Spleen (tissue), 11 donors: ENCODE data around the gene ELAVL3. TPM values are rescaled to one million over a fixed set of nuclear protein-coding genes. Genes with fewer than 3 reads are reported as not detected.
A peak's percentile ranks its signal among the peaks of the same experiment; 100 is the strongest.
"Not testable (repeated sequence)": the region's sequence is repeated elsewhere in the genome, so short reads cannot be mapped to it uniquely, and the experiment has no call there.

Source experiments
- DNase-seq: peaks from one replicate; pipeline ENCODE4 v3.0.0-alpha.2; 2020
- H3K27ac ChIP-seq, 8 donors: fragments of 200-600 bp; sonication (generic) in 7 of 8; 1 replicate in 4 of 8; 2 replicates in 4 of 8; pipeline versions ENCODE4 v1.5.0 to v1.8.0; 2016 to 2021; ENCODE audit warnings: inconsistent platforms in 4 of 8, mild to moderate bottlenecking in 4 of 8, moderate library complexity in 1 of 8
- H3K27me3 ChIP-seq, 7 donors: fragments of 200-600 bp; sonication (generic) in 6 of 7; replicated peaks in 1 of 7; 1 replicate in 4 of 7; 2 replicates in 3 of 7; pipeline versions ENCODE4 v1.5.0 to v1.8.0; 2016 to 2021; ENCODE audit warnings: inconsistent platforms in 3 of 7, mild to moderate bottlenecking in 1 of 7
- H3K36me3 ChIP-seq, 6 donors: fragments of 200-600 bp; sonication (generic) in 5 of 6; 1 replicate in 4 of 6; 2 replicates in 2 of 6; pipeline versions ENCODE4 v1.5.0 to v1.8.0; 2016 to 2021; ENCODE audit warnings: inconsistent platforms in 2 of 6
- H3K4me1 ChIP-seq, 6 donors: fragments of 200-600 bp; sonication (generic) in 5 of 6; 1 replicate in 3 of 6; 2 replicates in 3 of 6; pipeline versions ENCODE4 v1.5.0 to v1.8.0; 2016 to 2021; ENCODE audit warnings: inconsistent platforms in 3 of 6
- H3K4me3 ChIP-seq, 8 donors: fragments of 200-600 bp; sonication (generic) in 7 of 8; 1 replicate in 4 of 8; 2 replicates in 4 of 8; pipeline versions ENCODE4 v1.5.0 to v1.8.0; 2016 to 2021; ENCODE audit warnings: inconsistent platforms in 4 of 8, mild to moderate bottlenecking in 4 of 8, moderate library complexity in 2 of 8
- H3K9me3 ChIP-seq, 8 donors: fragments of 200-600 bp; sonication (generic) in 7 of 8; 1 replicate in 4 of 8; 2 replicates in 4 of 8; pipeline versions ENCODE4 v1.5.0 to v1.8.0; 2016 to 2021; ENCODE audit warnings: inconsistent platforms in 4 of 8
- CTCF ChIP-seq, 11 experiments: fragments of 200-600 bp in 7 of 11; fragments of 450-650 bp in 4 of 11; sonication (generic) in 4 of 11; IDR thresholded peaks in 8 of 11; conservative IDR thresholded peaks in 3 of 11; 1 replicate in 7 of 11; 2 replicates in 4 of 11; pipeline versions ENCODE4 v1.4.0 to v1.8.0; 2016 to 2021; ENCODE audit warnings: antibody characterized with exemption in 11 of 11, inconsistent platforms in 4 of 11, mild to moderate bottlenecking in 1 of 11
- POLR2A ChIP-seq, 3 donors: fragments of 450-650 bp; IDR thresholded peaks; one replicate each; pipeline ENCODE4 v1.5.1; 2017; ENCODE audit warnings: antibody characterized with exemption in 3 of 3, mild to moderate bottlenecking in 1 of 3
- POLR2AphosphoS5 ChIP-seq, 3 donors: sonication (generic); formaldehyde crosslinking; IDR thresholded peaks; one replicate each; pipeline ENCODE4 v1.5.1; 2017; ENCODE audit warnings: antibody characterized with exemption in 3 of 3
- WGBS, 5 donors: extraction: QIAGEN DNeasy Blood & Tissue Kit in 3 of 5; methylation state at CpG; one replicate each; pipeline versions ENCODE4 v1.1.5 to v1.1.7; 2013 to 2018; 5-methylcytosine and 5-hydroxymethylcytosine counted together
- intact Hi-C: fragments of 100-400 bp; cut with DNase I; formaldehyde crosslinking; loops from one replicate; pipeline ENCODE4 v1.15.0; 2023; ENCODE audit warnings: low total_unique reads
- polyA plus RNA-seq, 3 donors: library from polyadenylated mRNA; stranded (reverse); fragments of 200-250 nt; gene quantifications; one replicate each; pipeline ENCODE4 v1.2.1, GENCODE V29; 2013
- total RNA-seq, 7 donors: library from RNA; depleted of rRNA in 3 of 7; stranded (reverse); fragments of >200 nt in 3 of 7; fragmentation: NEBNext Ultra II Directional in 4 of 7; extraction: Animal tissue kit (Norgen Biotek cat#: 25700) in 4 of 7; gene quantifications; one replicate each; pipeline versions ENCODE4 v1.1.0 to v1.2.1, GENCODE V29; 2016 to 2021
- donor health status: healthy with polysubstance abuse.
- donor health status: DM: no; HTN: no; CAD: no; lungs with moderate emphysema.
- donor health status: DM: no; HTN: no; CAD: no.
- donor health status: Bipolar disorder and iron deficiency.
- donor health status: healthy.
- donor health status: DM: no; HTN: no; CAD: no.
- donor health status: DM: yes; HTN: yes; CAD: no.

ELAVL3 gene
- total and polyA plus RNA-seq, 10 donors = 0.02 TPM; not detected in 9

- peaks cover 0 to 18% (median 5%) of the 10 kb centered on the region in 6 donors for H3K36me3 ChIP-seq
- intact Hi-C loops = no loop called here
- H3K9me3 ChIP-seq = no peaks in the 10 kb centered on the region
- 17 to 47% (median 24%) methylated on average over 31 to 62 of the region's 62 CpGs for WGBS, 5 donors
- no peak for DNase-seq
- peaks cover 11 to 65% (median 45%) of the 10 kb centered on the region in 7 donors for H3K27me3 ChIP-seq
- H3K4me1 ChIP-seq = peaks cover 14 to 51% (median 44%) of the 10 kb centered on the region in 6 donors
- H3K4me3 ChIP-seq = peak overlapping the region in 4 of 8 donors; percentile 2 to 45 (median 14)
- no peak overlapping the region for H3K27ac ChIP-seq
- TF ChIP-seq CTCF (IDR thresholded peaks at IDR 0.05 in 8 of 11, conservative IDR thresholded peaks at IDR 0.05 in 3 of 11) = no peak
Measured at GRCh38 chr19:11479090-11479897, 1.6 kb downstream of the ELAVL3 start.

GRCh38 chr19:11478167-11479089 lies 2.4 kb downstream of the ELAVL3 start:
- WGBS, 5 donors = 46 to 58% (median 55%) methylated on average over 18 to 19 of the region's 19 CpGs
- no peaks in the 10 kb centered on the region for H3K9me3 ChIP-seq
- TF ChIP-seq POLR2AphosphoS5 (IDR thresholded peaks at IDR 0.05) (no peak), CTCF (IDR thresholded peaks at IDR 0.05 in 8 of 11, conservative IDR thresholded peaks at IDR 0.05 in 3 of 11) (no peak), POLR2A (IDR thresholded peaks at IDR 0.05) (no peak)
- intact Hi-C loops = no loop called here
- H3K4me1 ChIP-seq = peaks cover 14 to 50% (median 44%) of the 10 kb centered on the region in 6 donors
- DNase-seq = no peak
- H3K4me3 ChIP-seq = no peak overlapping the region
- no peak overlapping the region for H3K27ac ChIP-seq
- peaks cover 11 to 59% (median 45%) of the 10 kb centered on the region in 7 donors for H3K27me3 ChIP-seq
- H3K36me3 ChIP-seq = peaks cover 0 to 9% (median 0%) of the 10 kb centered on the region in 6 donors

GRCh38 chr19:11475861-11476260 lies 5.0 kb downstream of the ELAVL3 start:
- Histone ChIP-seq H3K4me1 (peaks cover 0 to 26% (median 21%) of the 10 kb centered on the region in 6 donors), H3K36me3 (peaks cover 0 to 5% (median 0%) of the 10 kb centered on the region in 6 donors), H3K27ac (no peak overlapping the region), H3K4me3 (no peak overlapping the region), H3K27me3 (peaks cover 4 to 43% (median 19%) of the 10 kb centered on the region in 7 donors), H3K9me3 (no peaks in the 10 kb centered on the region)
- intact Hi-C loops = no loop called here
- no peak for DNase-seq
- 77 to 89% (median 85%) methylated on average over 8 of the region's 8 CpGs for WGBS, 5 donors
- TF ChIP-seq POLR2A (IDR thresholded peaks at IDR 0.05) (no peak), POLR2AphosphoS5 (IDR thresholded peaks at IDR 0.05) (no peak), CTCF (IDR thresholded peaks at IDR 0.05 in 8 of 11, conservative IDR thresholded peaks at IDR 0.05 in 3 of 11) (no peak)

GRCh38 chr19:11475343-11475742 lies 5.5 kb downstream of the ELAVL3 start:
- H3K36me3 ChIP-seq, H3K27ac ChIP-seq, H3K4me3 ChIP-seq, intact Hi-C loops, DNase-seq, H3K9me3 ChIP-seq: not testable (repeated sequence)
- WGBS, 5 donors = 86 to 98% (median 89%) methylated on average over 3 of the region's 3 CpGs
- Histone ChIP-seq H3K4me1 (peaks cover 0 to 20% (median 15%) of the 10 kb centered on the region in 6 donors), H3K27me3 (peaks cover 0 to 40% (median 14%) of the 10 kb centered on the region in 7 donors)
